ENCODE results near the gene SKI.
"Not testable (repeated sequence)": the region's sequence is repeated elsewhere in the genome, so short reads cannot be mapped to it uniquely, and the experiment has no call there.

SKI gene

GRCh38 chr1:2328676-2329455 lies 100.7 kb downstream of the SKI start:
- DNase-seq = no peak

- DNase-seq = no peak
Observed at GRCh38 chr1:2330035-2330434, 101.9 kb downstream of the SKI start.

- DNase-seq = no peak
Observed at GRCh38 chr1:2330519-2331199, 102.5 kb downstream of the SKI start.

GRCh38 chr1:2331200-2331544 lies 103.1 kb downstream of the SKI start:
- DNase-seq = no peak

GRCh38 chr1:2331580-2331979 lies 103.5 kb downstream of the SKI start:
- not testable (repeated sequence) for DNase-seq

GRCh38 chr1:2334366-2334765 lies 106.2 kb downstream of the SKI start:
- no peak for DNase-seq

GRCh38 chr1:2334883-2335534 lies 106.9 kb downstream of the SKI start:
- no peak for DNase-seq

- DNase-seq = no peak
Observed at GRCh38 chr1:2335721-2336455, 107.8 kb downstream of the SKI start.

GRCh38 chr1:2336499-2336898 lies 108.4 kb downstream of the SKI start:
- DNase-seq = no peak

GRCh38 chr1:2337081-2337480 lies 109.0 kb downstream of the SKI start:
- no peak for DNase-seq

GRCh38 chr1:2337501-2337900 lies 109.4 kb downstream of the SKI start:
- DNase-seq = no peak

- no peak for DNase-seq
Observed at GRCh38 chr1:2339206-2340085, 111.3 kb downstream of the SKI start.

GRCh38 chr1:2340086-2340917 lies 112.2 kb downstream of the SKI start:
- no peak for DNase-seq

GRCh38 chr1:2340918-2341254 lies 112.8 kb downstream of the SKI start:
- DNase-seq = no peak

- DNase-seq = no peak
Observed at GRCh38 chr1:2341706-2342383, 113.7 kb downstream of the SKI start.

- no peak for DNase-seq
Observed at GRCh38 chr1:2342384-2343022, 114.4 kb downstream of the SKI start.

- DNase-seq = no peak
Observed at GRCh38 chr1:2343023-2343935, 115.2 kb downstream of the SKI start.

GRCh38 chr1:2344121-2344681 lies 116.1 kb downstream of the SKI start:
- DNase-seq = no peak

GRCh38 chr1:2344744-2345296 lies 116.7 kb downstream of the SKI start:
- no peak for DNase-seq

Data from NCI-H2029 treated with DMSO at 0.1 percent for 48 hours (cell line).